GM23338 (cell line): ENCODE data around the gene TTC28. TPM values are rescaled to one million over a fixed set of nuclear protein-coding genes. Genes with fewer than 3 reads are reported as not detected.

Experiments
- ATAC-seq: fragments of 200-7000 bp; cut with Tn5 transposase; 3 replicates; pipeline ENCODE4 v1.9.1; 2020
- DNase-seq: peaks from one replicate; pipeline ENCODE4 v3.0.0-alpha.2; 2015; ENCODE audit warnings: low spot score
- H2AFZ ChIP-seq: fragments of 200-600 bp; sonication (generic); 2 replicates; pipeline ENCODE4 v1.8.0; 2016; ENCODE audit warnings: antibody characterized with exemption, mild to moderate bottlenecking, moderate library complexity
- H3F3A ChIP-seq: fragments of 200-600 bp; sonication (generic); replicated peaks from 2 replicates; pipeline ENCODE4 v1.8.0; 2017; ENCODE audit warnings: antibody characterized with exemption, mixed run types, low read depth
- H3K27ac ChIP-seq: fragments of 200-600 bp; sonication (generic); 2 replicates; pipeline ENCODE4 v1.6.1; 2016; ENCODE audit warnings: low read depth
- H3K27me3 ChIP-seq: fragments of 200-600 bp; sonication (generic); 2 replicates; pipeline ENCODE4 v1.8.0; 2016; ENCODE audit warnings: mild to moderate bottlenecking, mixed run types, moderate library complexity; ENCODE audit not compliant: insufficient read depth
- H3K36me3 ChIP-seq: fragments of 200-600 bp; sonication (generic); 2 replicates; pipeline ENCODE4 v1.8.0; 2016; ENCODE audit warnings: mild to moderate bottlenecking; ENCODE audit not compliant: insufficient read depth
- H3K4me1 ChIP-seq: fragments of 200-600 bp; sonication (generic); 2 replicates; pipeline ENCODE4 v1.8.0; 2016; ENCODE audit warnings: mild to moderate bottlenecking, moderate library complexity; ENCODE audit not compliant: insufficient read depth
- H3K4me2 ChIP-seq: fragments of 200-600 bp; sonication (generic); 2 replicates; pipeline ENCODE4 v1.7.1; 2017; ENCODE audit warnings: mixed run types
- H3K4me3 ChIP-seq: fragments of 200-600 bp; sonication (generic); 2 replicates; pipeline ENCODE4 v1.6.1; 2016; ENCODE audit warnings: mixed run types
- H3K79me2 ChIP-seq: fragments of 200-600 bp; sonication (generic); replicated peaks from 2 replicates; pipeline ENCODE4 v1.8.0; 2017; ENCODE audit warnings: mild to moderate bottlenecking; ENCODE audit not compliant: insufficient read depth
- H3K9me2 ChIP-seq: fragments of 200-600 bp; sonication (generic); 2 replicates; pipeline ENCODE4 v1.8.0; 2017; ENCODE audit not compliant: insufficient read depth
- H4K20me1 ChIP-seq: fragments of 200-600 bp; sonication (generic); replicated peaks from 2 replicates; pipeline ENCODE4 v1.8.0; 2017; ENCODE audit warnings: mild to moderate bottlenecking; ENCODE audit not compliant: insufficient read depth
- H3K27ac Mint-ChIP-seq: 2 replicates; pipeline ENCODE4 v1.8.0; 2020; ENCODE audit warnings: inconsistent platforms, mild to moderate bottlenecking, moderate library complexity, mixed read lengths
- H3K27me3 Mint-ChIP-seq: 3 replicates; pipeline ENCODE4 v1.8.0; 2022; ENCODE audit warnings: low read depth, mild to moderate bottlenecking, moderate library complexity, mixed read lengths, inconsistent platforms; ENCODE audit not compliant: insufficient read depth, poor library complexity
- H3K36me3 Mint-ChIP-seq: 3 replicates; pipeline ENCODE4 v1.8.0; 2021; ENCODE audit warnings: low read depth, mild to moderate bottlenecking, inconsistent platforms, moderate library complexity, mixed read lengths
- H3K4me1 Mint-ChIP-seq: 3 replicates; pipeline ENCODE4 v1.8.0; 2020; ENCODE audit warnings: mild to moderate bottlenecking, inconsistent platforms, mixed read lengths
- H3K4me3 Mint-ChIP-seq: 3 replicates; pipeline ENCODE4 v1.8.0; 2021; ENCODE audit warnings: moderate library complexity, mild to moderate bottlenecking, inconsistent platforms, mixed read lengths
- H3K9me3 Mint-ChIP-seq: 3 replicates; pipeline ENCODE4 v1.8.0; 2020; ENCODE audit warnings: moderate library complexity, mild to moderate bottlenecking, inconsistent platforms, mixed read lengths
- CREB1 ChIP-seq: fragments of 250-450 bp; sonication (Bioruptor Pico); IDR thresholded peaks from 2 replicates; pipeline ENCODE4 v1.5.0; 2020; ENCODE audit warnings: low read depth, mild to moderate bottlenecking, moderate library complexity
- CTCF ChIP-seq, 2 experiments: fragments of 200-600 bp in 1 of 2; sonication (generic) in 1 of 2; conservative IDR thresholded peaks; 2 replicates each; pipeline versions ENCODE4 v1.5.1 to v1.6.1; 2016 to 2017; ENCODE audit warnings: antibody characterized with exemption in 2 of 2, low read depth in 2 of 2, mild to moderate bottlenecking in 2 of 2, moderate library complexity in 1 of 2
- ETS1 ChIP-seq: IDR thresholded peaks from 2 replicates; pipeline ENCODE4 v1.6.1; 2016; ENCODE audit warnings: antibody characterized with exemption
- EZH2 ChIP-seq: fragments of 200-600 bp; sonication (generic); IDR thresholded peaks from one replicate; pipeline ENCODE4 v1.8.0; 2017; ENCODE audit warnings: antibody characterized with exemption, mild to moderate bottlenecking, low read depth; ENCODE audit not compliant: unreplicated experiment
- EZH2phosphoT487 ChIP-seq: fragments of 200-600 bp; sonication (generic); IDR thresholded peaks from one replicate; pipeline ENCODE4 v1.8.1; 2018; ENCODE audit warnings: antibody characterized with exemption; ENCODE audit not compliant: unreplicated experiment
- JUNB ChIP-seq: IDR thresholded peaks from one replicate; pipeline ENCODE4 v1.6.1; 2016; ENCODE audit warnings: antibody characterized with exemption; ENCODE audit not compliant: unreplicated experiment
- NANOG ChIP-seq: IDR thresholded peaks from 2 replicates; pipeline ENCODE4 v1.6.1; 2016; ENCODE audit warnings: antibody characterized with exemption, borderline replicate concordance
- POLR2AphosphoS5 ChIP-seq: IDR thresholded peaks from 2 replicates; pipeline ENCODE4 v1.6.1; 2016; ENCODE audit warnings: antibody characterized with exemption, low read depth
- REST ChIP-seq: IDR thresholded peaks from one replicate; pipeline ENCODE4 v1.6.1; 2018; ENCODE audit warnings: antibody characterized with exemption; ENCODE audit not compliant: unreplicated experiment
- STAT1 ChIP-seq: IDR thresholded peaks from one replicate; pipeline ENCODE4 v1.6.1; 2016; ENCODE audit warnings: antibody characterized with exemption; ENCODE audit not compliant: unreplicated experiment
- ZNF114 ChIP-seq: fragments of 250-450 bp; sonication (Bioruptor Pico); IDR thresholded peaks from 2 replicates; pipeline ENCODE4 v1.5.0; 2020; ENCODE audit warnings: mild to moderate bottlenecking, moderate library complexity
- ZNF331 ChIP-seq: fragments of 250-450 bp; sonication (Bioruptor Pico); IDR thresholded peaks from 2 replicates; pipeline ENCODE4 v1.5.0; 2020; ENCODE audit warnings: low read depth, mild to moderate bottlenecking, moderate library complexity
- ZNF462 ChIP-seq: fragments of 250-450 bp; sonication (Bioruptor Pico); IDR thresholded peaks from 2 replicates; pipeline ENCODE4 v1.5.0; 2020; ENCODE audit warnings: mild to moderate bottlenecking, moderate library complexity
- polyA plus RNA-seq: library from polyadenylated mRNA; unstranded; fragments of >200 nt; fragmentation: Nextera tagmentation; extraction: Ambion mirVana; gene quantifications from 2 replicates; pipeline ENCODE4 v1.2.1, GENCODE V29; 2016
- total RNA-seq: library from RNA; depleted of rRNA; stranded (reverse); fragments of >200 nt; shearing (Covaris generic); gene quantifications from 2 replicates; pipeline ENCODE4 v1.2.3, GENCODE V29; 2014

The TTC28 gene
- total and polyA plus RNA-seq, 2 experiments from 2014 or later, result 4.5 to 16.1 TPM

GRCh38 chr22:28395520-28395919 is 284.1 kb downstream of the TTC28 start:
- no peak for ATAC-seq
- H3K4me2 ChIP-seq, result no peak overlapping the region

More at GRCh38 chr22:28395520-28395919, 284.1 kb downstream of the TTC28 start:
- no peaks in the 10 kb centered on the region for H3K4me1 ChIP-seq
- Mint-ChIP-seq H3K4me3 (no peak overlapping the region), H3K36me3 (peaks cover 24% of the 10 kb centered on the region), H3K9me3 (peaks cover 34% of the 10 kb centered on the region), H3K4me1 (no peaks in the 10 kb centered on the region; the same call in 2 of the 3 replicates), H3K27ac (no peak overlapping the region), H3K27me3 (peaks cover 3% of the 10 kb centered on the region)
- no peak for DNase-seq
- H3K27ac ChIP-seq, result no peak overlapping the region
- no peaks in the 10 kb centered on the region for H3K79me2 ChIP-seq
- no peak overlapping the region for H3K4me3 ChIP-seq
- no peaks in the 10 kb centered on the region for H4K20me1 ChIP-seq
- no peaks in the 10 kb centered on the region; the same call in 1 of the 2 replicates for H3K36me3 ChIP-seq
- H3K9me2 ChIP-seq, result no peaks in the 10 kb centered on the region
- TF ChIP-seq EZH2, result no peak
- no peak for TF ChIP-seq ZNF114 (CRISPR knock-in tag)
- no peak for TF ChIP-seq ZNF462 (CRISPR knock-in tag)
- TF ChIP-seq ZNF331 (CRISPR knock-in tag), result no peak
- TF ChIP-seq JUNB, result no peak
- no peak for TF ChIP-seq CREB1 (CRISPR knock-in tag)
- TF ChIP-seq POLR2AphosphoS5, result no peak
- no peak for TF ChIP-seq CTCF (conservative IDR thresholded peaks at IDR 0.05; ENCODE audit: low read depth in 2 of 2)
- no peak for TF ChIP-seq EZH2phosphoT487
- TF ChIP-seq NANOG, result no peak
- no peak for TF ChIP-seq ETS1
- no peak for TF ChIP-seq REST
- TF ChIP-seq STAT1, result no peak
- H3F3A ChIP-seq, result no peaks in the 10 kb centered on the region
- no peak overlapping the region for H2AFZ ChIP-seq
- H3K27me3 ChIP-seq, result no peaks in the 10 kb centered on the region
